SW 1271 (cell line): ENCODE results near the gene INHBC.
A peak's percentile ranks its signal among the peaks of the same experiment; 100 is the strongest.
"Not testable (repeated sequence)": the region's sequence is repeated elsewhere in the genome, so short reads cannot be mapped to it uniquely, and the experiment has no call there.

ENCODE experiments used
- DNase-seq, 2 experiments: peaks; one replicate each; lab custom pipeline; 2025; lab: John Stamatoyannopoulos, UW

INHBC gene

GRCh38 chr12:57429473-57430111 is 5.0 kb upstream of the INHBC start:
- peak in 1 of 2 experiments; percentile 30 for DNase-seq

GRCh38 chr12:57430112-57430930 is 4.3 kb upstream of the INHBC start:
- DNase-seq, result peak; percentile 49 to 58

GRCh38 chr12:57430931-57431566 is 3.5 kb upstream of the INHBC start, which contains the start of gene R3HDM2:
Gene R3HDM2, minus strand, starts transcription at chr12:57431043. Its CDS starts 120,615 bp downstream, at chr12:57310428.
- peak; percentile 79 to 93 for DNase-seq

GRCh38 chr12:57431654-57432188 is 2.9 kb upstream of the INHBC start:
- DNase-seq, result no peak

GRCh38 chr12:57433370-57433769 is 1.2 kb upstream of the INHBC start:
- DNase-seq, result no peak

- no peak for DNase-seq
These were observed 709 bp downstream of the INHBC start for GRCh38 chr12:57435293-57435692.

- DNase-seq, result no peak
These were observed 3.8 kb downstream of the INHBC start for GRCh38 chr12:57438400-57438799.

GRCh38 chr12:57439762-57440266 is 5.2 kb downstream of the INHBC start:
- DNase-seq, result no peak

- not testable (repeated sequence) for DNase-seq
These were observed 6.8 kb downstream of the INHBC start for GRCh38 chr12:57441393-57441792.

GRCh38 chr12:57441846-57442427 is 7.4 kb downstream of the INHBC start:
- DNase-seq, result no peak

- not testable (repeated sequence) for DNase-seq
These were observed 9.8 kb downstream of the INHBC start for GRCh38 chr12:57444337-57444736.

GRCh38 chr12:57444744-57445143 is 10.2 kb downstream of the INHBC start:
- no peak for DNase-seq

GRCh38 chr12:57446292-57446960 is 11.8 kb downstream of the INHBC start:
- no peak for DNase-seq

GRCh38 chr12:57448669-57449068 is 14.1 kb downstream of the INHBC start:
- DNase-seq, result no peak

- DNase-seq, result no peak
These were observed 14.8 kb downstream of the INHBC start for GRCh38 chr12:57449375-57449774.

- no peak for DNase-seq
These were observed 15.5 kb downstream of the INHBC start for GRCh38 chr12:57450057-57450456.

- DNase-seq, result no peak
These were observed 16.7 kb downstream of the INHBC start for GRCh38 chr12:57451233-57451778.

GRCh38 chr12:57452181-57452936 is 17.8 kb downstream of the INHBC start:
- no peak for DNase-seq

GRCh38 chr12:57452937-57453509 is 18.4 kb downstream of the INHBC start:
- peak; percentile 30 to 63 for DNase-seq

- DNase-seq, result no peak
These were observed 19.6 kb downstream of the INHBC start for GRCh38 chr12:57454213-57454565.
